ENCODE measurements around the gene DACH1.
"Not testable (repeated sequence)": the region's sequence is repeated elsewhere in the genome, so short reads cannot be mapped to it uniquely, and the experiment has no call there.

The DACH1 gene

DNA sequence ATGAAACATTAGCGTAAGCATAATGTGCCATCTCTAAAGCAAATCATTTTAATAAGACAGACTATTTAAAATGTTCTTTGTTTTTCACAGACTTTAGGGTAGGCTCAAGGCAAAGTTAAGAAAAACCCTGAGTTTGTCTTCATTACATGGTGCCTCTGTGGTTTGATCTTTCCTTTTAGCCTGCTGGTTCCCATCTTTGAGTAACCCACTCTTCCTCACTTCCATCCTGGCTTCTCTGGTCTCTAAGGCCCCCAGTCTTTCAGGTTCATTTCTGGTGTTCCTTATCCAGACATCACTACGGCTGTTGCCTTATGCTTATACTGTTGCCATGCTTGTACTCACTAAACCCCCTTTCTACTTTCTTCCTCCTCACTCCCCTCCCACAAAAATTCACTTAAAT lies 38.4 kb downstream of the DACH1 start:
- no peak for DNase-seq (ENCODE audit: low read depth in 2 of 2)

DNA sequence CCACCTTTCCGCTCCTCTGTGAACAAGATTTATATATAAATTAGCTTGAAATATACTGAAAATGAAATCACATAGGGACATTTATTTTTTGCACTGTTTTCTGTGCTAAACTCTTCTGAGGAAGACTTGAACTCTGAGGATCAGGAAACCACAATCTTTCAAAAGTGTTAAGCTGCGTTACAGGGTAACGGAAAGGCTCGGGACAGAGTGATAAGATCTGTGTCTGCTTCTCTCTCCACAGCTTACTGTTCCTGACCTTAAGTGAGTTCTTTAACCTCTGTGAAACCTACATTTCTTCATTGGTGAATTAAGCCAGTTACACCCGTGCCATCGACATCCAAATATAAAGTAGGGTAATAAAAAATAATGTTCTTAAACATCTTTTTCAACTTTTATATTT lies 38.9 kb downstream of the DACH1 start:
- no peak for DNase-seq (ENCODE audit: low read depth in 2 of 2)

DNA sequence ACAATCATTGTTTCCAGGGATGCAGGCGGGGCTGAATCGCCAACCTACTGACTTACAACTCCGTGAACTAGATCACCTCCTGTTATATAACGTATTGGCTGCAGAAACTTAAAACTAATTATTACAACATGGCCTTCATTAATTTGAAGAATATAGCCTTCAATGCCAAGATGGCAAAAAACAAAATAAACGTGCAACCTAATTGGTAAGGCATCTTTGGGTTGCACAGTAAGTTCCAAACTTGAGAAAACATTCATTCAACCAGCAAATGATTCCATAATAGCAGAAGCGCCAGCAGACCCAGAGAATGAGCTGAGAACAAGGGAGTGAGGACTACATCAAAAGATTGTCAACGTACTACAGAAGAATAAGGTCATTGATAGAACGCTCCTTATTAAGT lies 39.8 kb downstream of the DACH1 start:
- no peak for DNase-seq (ENCODE audit: low read depth in 2 of 2)

DNA sequence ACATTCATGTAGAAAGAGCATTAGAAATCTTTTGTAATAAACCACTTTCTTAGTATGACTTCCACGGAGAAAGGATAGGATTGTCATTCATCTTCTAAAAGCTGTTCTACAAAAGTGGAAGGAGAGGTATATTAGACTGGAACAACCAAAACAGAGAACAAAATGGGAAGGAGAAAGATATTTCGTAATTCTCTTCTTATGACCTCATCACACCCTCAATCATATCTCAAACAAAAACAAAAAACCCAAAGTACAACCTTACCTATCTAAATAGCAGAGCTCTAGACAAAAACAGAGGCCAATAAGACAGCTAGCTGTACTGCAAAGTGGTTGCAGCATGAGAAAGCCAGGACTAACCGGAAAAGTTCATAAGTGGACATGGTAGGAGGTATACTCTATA lies 46.3 kb downstream of the DACH1 start:
- DNase-seq (ENCODE audit: low read depth in 2 of 2) = no peak

DNA sequence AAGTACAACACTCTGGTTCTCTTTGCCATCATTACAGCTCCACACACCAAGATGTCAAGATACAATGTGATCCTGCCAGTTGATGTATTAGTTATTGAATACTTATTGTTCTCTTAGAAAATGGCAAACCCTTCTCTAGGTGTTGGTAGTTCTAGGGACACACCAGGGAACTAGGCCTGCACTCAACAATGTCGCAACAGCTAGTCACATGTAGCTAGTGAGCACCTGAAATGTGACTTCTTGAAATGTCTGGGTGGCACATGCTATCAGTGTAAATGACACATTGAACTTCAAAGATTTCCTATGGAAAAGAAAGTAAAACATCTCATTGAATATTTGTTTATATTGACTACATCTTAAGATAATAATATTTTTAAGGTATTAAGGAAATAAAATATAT lies 49.7 kb downstream of the DACH1 start:
- no peak for DNase-seq (ENCODE audit: low read depth in 2 of 2)

DNA sequence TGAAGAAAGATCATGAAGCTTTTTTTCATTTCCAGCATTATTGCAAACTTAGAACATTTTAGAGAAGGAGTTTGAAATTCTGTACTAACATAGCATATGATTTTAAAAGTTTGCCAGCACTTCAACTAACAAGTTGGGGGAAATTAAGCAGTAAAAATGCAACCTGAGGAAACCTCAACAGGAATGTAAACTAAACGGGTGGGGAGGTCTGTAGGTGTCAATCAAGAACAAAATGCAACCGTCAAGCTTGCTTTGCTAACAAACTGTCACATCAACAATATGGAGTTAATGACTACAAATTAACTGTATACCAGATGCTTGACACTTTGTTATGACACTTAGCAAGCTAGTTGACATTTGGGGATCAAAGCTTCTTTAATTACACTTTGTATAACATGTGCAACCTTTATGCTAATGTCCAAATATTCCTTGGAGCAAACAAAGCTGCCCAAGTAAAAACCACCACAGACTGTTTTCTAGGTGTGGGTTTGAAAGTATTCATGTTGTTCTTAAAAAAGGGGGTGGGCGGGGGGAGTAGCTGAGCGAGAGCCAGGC lies 52.1 kb downstream of the DACH1 start:
- DNase-seq (ENCODE audit: low read depth in 2 of 2) = no peak

DNA sequence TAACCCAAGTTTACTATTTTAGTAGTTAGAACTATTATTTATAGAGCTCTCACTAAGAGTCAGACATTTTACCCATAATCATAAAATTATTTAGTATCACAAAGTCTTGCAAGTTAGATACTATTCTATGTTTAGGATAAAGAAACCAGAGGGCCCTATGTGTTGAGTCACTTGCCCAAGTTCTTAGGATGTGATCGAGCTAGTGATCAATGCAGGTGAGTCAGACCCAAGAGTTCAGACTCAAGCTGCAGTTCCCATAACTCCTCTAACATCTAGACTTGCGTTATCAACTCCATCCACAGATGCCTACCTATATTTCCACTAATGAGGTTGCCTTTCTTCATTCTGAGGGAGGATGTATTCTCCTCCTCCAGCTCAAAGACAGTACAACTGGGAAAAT lies 53.8 kb downstream of the DACH1 start:
- no peak for DNase-seq (ENCODE audit: low read depth in 2 of 2)

DNA sequence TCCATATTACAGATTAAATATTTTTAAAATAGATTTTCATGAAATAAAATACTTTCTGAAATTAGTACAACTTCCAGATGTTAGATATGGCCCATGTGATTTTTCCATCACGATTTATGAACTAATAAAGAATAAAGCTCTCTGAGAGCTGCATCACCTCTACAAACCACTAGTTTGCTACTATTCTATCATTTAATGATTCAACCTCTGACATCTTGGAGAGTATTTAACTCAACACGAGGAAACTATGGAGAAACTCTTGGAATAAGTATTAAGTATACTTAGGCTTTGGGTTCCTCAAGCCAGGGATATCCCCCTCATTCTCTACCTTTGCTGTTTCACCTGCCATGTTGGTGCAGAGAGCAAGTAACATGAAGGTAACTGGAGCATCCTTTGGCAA lies 55.7 kb downstream of the DACH1 start:
- DNase-seq (ENCODE audit: low read depth in 2 of 2) = no peak

DNA sequence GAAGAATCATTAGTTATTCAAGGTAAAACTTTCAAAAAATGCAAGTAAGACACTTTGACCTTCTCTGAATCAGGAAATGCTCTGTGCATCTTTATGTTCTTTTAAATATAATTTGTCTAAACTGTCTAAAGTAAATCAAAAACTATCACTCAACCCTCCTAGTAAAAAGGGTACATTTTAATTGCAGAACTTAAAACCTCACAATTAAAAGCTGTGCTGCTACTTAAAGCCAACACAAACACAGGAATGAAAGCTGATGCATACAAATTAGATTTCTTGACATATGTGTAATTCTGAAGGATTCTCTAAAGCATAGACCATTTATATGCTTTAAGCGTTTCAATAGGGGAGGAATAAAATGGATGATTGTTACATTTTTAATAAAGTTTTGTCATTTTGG lies 58.3 kb downstream of the DACH1 start:
- DNase-seq (ENCODE audit: low read depth in 2 of 2) = no peak

DNA sequence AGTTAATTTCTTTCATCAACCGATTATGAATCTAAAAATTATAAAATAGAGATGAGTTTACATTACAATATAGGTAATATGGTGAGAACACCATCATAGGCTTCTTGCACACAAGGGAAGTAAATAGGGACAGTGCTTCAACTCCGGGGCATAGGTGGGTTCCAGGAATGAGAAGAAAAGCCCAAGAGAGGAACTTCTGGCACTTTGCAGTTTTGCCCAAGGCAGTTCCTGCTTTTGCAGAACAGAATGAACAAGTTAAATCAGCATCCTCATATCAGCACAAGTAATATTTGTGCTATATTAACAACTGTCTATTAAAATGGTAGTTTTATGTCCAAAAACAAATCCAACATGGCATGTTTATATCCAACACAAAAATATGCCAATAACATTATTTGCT lies 60.1 kb downstream of the DACH1 start:
- no peak for DNase-seq (ENCODE audit: low read depth in 2 of 2)

DNA sequence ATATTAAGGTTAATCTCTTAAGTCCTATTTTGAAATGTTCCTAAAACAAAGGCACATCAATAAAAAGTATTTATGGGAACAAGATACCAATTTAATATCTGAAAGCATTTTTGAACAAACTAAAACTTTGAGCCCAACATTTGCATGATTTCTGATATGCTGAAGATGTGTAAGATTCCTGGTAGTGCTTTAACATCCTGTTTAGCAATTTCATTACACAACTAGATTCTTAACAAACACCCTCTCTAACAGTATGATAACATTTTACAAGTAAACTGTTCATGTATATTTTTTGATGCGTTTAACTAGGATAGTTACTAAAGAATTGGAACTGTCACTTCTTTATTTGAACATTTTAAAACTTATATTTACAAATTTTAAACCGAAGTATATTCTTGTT lies 63.9 kb downstream of the DACH1 start:
- DNase-seq (ENCODE audit: low read depth in 2 of 2) = no peak

DNA sequence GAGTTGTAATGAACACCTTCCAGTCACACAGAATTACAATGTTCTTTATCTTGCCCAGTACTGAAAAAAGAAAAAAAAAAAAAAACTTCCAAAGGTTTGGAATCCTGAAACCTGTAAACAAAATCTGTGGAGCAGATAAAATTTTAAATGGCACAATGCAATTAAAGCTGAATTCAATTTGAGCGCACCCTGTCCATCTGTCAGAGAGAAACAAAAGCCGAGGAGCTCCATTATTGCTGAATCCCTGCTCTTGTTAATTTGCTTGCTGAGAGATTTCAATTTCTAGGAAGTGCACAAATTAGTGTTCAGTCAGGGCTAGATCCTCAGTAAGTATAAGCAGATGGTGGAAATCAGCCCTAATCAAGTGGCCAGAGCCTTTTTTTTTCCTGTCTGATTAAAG lies 65.2 kb downstream of the DACH1 start:
- no peak for DNase-seq (ENCODE audit: low read depth in 2 of 2)

DNA sequence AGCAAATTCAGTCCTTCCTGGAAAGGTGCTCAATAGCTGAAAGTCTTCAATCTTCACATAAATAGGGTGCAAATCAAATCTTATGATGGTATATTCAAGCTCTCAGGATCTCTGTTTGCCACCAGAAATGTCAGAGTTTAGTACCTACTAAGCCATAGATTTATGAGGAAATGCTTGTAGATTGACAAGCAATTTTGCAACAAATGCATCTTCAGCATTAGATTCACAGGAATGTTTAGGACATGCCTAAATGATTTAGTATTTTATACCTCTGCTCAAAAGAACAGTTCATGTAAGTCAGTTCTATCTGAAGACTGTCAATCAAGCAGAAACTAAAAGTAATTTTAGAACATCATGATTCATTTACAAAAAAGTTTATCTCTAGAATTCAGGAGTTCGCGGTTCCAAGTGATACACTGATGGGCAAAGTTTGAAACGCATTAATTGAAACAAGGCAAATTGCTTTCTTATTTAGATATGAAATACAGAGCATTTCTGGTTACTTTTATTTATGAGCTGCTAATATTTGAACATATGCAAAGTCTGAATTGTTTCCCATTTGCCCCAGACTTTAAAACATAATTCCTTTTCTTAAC lies 65.7 kb downstream of the DACH1 start:
- no peak for DNase-seq (ENCODE audit: low read depth in 2 of 2)

DNA sequence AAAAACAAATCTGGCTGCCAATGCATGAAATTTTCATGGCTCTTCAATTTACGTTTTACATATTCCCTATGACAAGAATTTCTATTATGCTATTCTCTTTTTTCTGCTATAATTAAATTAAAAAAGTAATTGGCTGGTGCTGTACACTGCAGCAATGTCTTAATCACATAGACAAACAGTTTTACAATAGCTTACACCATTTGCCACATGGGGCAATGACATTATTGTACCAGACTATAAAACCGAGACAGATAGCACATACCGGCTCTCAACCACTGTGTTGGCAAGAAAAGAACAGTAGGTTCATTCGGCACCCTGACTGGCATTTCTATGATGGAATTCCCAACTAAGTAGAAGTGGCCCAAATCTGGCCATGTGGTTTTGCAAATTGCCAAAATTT lies 67.7 kb downstream of the DACH1 start:
- no peak for DNase-seq (ENCODE audit: low read depth in 2 of 2)

DNA sequence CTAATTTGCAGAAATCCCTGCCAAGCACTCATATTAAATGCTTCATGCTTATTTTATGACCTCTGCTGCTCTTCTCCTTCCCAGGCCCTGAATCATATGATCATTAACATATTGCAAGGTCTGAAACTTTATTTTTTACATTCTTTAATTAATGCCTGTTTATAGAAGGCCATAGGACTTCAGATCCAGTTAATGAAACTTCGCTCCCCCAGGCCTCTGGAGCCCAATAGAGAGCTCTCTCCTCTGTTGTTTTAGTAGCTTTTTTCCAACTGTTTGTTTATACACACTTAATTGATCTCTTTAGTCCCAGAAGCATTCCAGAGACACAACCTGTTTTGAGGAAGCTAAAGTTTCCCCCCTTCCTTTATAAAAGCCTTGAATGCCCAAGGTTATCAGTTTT lies 68.3 kb downstream of the DACH1 start:
- DNase-seq (ENCODE audit: low read depth in 2 of 2) = no peak

DNA sequence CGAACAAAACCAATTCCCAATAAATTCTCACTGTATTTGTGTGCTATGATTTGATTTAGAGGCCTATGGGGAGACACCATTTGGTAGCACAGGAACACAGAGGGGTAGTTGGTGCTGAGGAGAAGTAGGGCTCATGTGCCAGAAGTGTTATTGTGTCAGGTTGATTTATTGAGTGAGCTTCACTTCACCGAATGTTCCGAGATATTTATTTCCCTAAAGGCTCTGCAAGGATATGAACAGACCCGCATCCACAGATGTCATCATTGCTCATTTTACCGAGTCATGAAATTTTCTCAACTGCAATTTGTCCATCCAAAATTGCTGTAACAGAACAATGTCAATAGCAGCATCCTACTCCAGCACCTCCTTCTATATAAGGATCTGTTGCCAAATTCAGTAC lies 69.5 kb downstream of the DACH1 start:
- DNase-seq (ENCODE audit: low read depth in 2 of 2) = no peak

DNA sequence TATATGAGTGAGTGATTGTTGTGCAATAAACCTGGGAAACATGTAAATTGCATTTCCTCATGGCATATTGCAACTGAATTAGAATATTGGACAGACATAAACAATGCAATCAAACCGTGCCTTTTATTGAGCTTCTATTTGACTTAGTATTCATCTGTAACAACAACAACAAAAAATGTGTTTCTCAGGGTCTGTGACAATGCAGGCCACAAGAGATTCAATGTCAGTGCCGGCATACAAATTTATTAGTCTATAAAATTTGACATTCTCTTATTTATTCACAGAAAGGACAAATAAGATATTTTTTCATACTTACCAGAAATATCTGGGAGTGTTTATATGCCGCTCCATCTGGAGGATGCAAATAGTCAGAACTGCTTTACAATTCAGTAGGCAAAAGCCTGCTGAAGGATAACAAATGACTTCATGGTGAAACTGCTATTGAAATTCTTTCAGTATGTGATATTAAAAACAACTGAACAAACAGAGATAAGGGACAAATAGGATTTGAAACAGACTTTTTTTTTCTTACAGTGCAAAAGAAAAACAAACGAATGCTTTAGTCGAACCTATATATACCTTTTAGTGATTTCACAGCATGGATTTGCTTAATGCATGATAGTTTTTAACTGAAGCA lies 77.2 kb downstream of the DACH1 start:
- DNase-seq (ENCODE audit: low read depth in 2 of 2) = no peak

DNA sequence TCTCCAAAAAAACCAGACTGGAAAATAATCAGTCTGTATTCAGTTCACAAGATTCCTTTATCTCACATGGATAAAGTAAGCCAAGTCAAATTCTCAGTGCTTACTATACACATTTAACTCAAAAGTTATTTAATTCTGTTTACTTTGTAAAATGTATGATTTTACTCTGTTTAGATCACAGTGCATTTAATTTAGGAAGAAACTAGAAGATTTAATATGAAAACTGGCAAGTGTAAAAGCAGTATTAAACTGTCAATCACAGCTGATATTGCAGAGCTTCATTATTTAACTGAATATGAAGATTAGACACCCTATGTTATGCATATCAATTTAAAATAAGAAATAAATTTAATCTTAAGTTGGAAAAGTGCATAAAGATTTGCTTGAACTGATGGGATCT lies 78.0 kb downstream of the DACH1 start:
- no peak for DNase-seq (ENCODE audit: low read depth in 2 of 2)

DNA sequence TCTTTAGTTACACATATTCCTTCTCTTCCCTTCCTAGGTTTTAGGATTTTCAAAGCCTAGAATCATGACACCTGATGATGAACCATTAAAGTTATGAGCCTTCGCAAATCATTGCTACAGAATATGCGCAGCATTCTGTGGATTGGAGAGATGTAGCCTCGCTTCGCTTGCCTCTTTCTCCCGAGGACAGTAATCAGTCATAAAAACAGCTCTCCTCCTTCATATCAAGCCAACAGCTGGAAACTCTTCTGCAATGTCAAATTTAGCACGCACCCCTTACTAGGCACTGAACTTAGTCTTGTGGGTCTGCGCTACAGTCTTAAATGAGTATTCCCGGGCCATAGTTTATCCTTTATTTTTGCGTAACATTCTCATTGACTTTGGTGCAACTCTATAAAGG lies 79.6 kb downstream of the DACH1 start:
- DNase-seq (ENCODE audit: low read depth in 2 of 2) = no peak

DNA sequence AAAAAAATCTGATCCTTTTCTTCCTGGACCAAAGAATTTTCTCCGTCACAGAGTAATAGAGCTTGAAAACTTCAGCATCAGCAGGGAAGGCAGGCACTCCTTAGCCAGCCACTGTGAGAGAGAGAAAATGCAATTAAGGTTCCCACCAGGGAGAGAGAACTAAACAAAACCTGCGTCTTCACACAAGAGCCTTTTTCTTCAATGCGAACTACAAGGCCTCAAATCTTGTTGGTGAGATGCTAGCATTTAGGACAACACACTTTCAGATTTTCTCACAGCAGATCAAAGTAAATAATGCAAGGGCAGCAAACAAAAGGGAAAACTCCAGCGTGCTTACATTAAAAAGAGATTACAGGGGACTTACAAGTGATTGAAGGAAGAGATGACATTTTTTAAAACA lies 80.1 kb downstream of the DACH1 start:
- DNase-seq (ENCODE audit: low read depth in 2 of 2) = no peak

DNA sequence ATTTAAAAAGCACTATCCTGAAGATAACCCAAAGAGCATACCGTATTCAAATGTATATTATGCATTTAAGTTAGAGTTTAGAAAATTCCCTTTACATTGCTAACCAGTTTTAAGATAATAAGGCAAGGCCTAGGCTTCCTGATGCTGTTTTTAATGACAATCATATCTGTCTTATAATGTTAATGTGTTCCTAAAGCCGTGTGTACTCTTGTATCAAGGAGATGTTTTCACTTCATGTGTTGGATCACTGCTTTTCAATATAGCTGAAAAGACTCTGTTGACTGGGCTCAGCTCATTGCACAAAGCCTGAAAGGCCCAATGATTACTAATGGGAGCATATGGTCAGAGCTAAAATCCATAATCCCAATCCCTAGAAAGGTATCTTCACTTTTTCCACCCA lies 81.6 kb downstream of the DACH1 start:
- no peak for DNase-seq (ENCODE audit: low read depth in 2 of 2)

DNA sequence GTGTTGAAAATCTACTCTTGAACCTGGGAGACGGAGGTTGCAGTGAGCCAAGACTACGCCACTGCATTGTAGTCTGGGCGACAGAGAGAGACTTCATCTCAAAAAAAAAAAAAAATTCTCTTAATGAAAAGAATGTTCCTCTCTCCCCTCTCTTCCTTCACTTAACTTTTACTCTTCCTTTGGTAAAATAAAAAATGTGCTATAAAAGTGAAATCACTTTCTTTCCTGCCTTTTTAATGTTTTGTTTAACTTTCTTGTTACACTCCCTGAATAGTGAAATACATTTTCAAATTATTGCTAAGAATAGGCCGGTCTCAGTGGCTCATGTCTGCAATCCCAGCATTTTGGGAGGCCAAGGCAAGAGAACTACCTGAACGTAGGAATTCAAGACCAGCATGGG lies 86.5 kb downstream of the DACH1 start:
- DNase-seq (ENCODE audit: low read depth in 2 of 2) = no peak

DNA sequence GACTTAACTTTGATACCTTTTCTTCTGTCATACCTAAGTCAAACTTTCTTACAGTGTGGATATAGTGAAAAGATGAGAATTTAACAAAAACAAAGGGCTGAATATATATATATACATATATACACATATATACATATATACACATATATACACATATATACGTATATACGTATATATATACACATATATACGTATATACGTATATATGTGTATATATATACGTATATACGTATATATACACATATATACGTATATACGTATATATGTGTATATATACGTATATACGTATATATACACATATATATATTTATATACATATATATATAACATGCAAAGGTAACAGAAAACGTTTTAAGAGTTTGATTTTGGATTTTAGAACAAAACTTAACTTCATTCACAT lies 88.0 kb downstream of the DACH1 start:
- not testable (repeated sequence) for DNase-seq (ENCODE audit: low read depth in 2 of 2)

DNA sequence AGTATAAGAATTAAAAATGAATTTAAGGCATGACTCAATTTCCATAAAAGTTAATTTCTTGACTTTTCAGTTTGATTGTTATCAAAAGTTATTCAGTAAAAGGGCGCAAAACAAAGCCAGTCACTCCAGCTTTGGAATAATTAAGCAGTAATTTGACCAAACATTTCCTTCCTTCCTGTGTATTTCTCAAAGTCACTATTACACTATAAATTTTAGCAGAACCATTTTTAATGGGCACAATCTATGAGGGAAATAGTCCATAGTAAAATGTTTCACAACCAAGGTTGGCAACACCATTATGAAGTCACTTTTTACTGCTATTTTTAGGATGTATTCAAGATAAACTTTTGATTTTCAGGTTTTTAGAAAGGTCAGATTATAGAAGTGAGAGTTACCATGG lies 91.0 kb downstream of the DACH1 start:
- DNase-seq (ENCODE audit: low read depth in 2 of 2) = no peak

All from stimulated activated CD8-positive, alpha-beta memory T cell treated with anti-CD3 and anti-CD28 coated beads, Interleukin-15, amount 100 ng/mL, for 48 hours (primary cell).